CD4-positive, alpha-beta T cell treated with Interleukin-1 beta for 1 hour (primary cell): ENCODE results near the gene NADSYN1.
"Not testable (repeated sequence)": the region's sequence is repeated elsewhere in the genome, so short reads cannot be mapped to it uniquely, and the experiment has no call there.

Source experiments
- DNase-seq, 2 donors: peaks; one replicate each; pipeline ENCODE4 v3.0.0-alpha.2; 2020 to 2022

NADSYN1 gene

GRCh38 chr11:71453037-71453917 lies at the start of gene NADSYN1:
NADSYN1 (plus strand) TSS chr11:71453203; CDS start chr11:71453297, 94 bp downstream.
- DNase-seq, result peak; percentile 93 to 94

- no peak for DNase-seq
Observed at GRCh38 chr11:71404209-71404608, 48.8 kb upstream of the NADSYN1 start.

- DNase-seq, result no peak
Observed at GRCh38 chr11:71406681-71407080, 46.3 kb upstream of the NADSYN1 start.

- no peak for DNase-seq
Observed at GRCh38 chr11:71407356-71407755, 45.6 kb upstream of the NADSYN1 start.

DNA sequence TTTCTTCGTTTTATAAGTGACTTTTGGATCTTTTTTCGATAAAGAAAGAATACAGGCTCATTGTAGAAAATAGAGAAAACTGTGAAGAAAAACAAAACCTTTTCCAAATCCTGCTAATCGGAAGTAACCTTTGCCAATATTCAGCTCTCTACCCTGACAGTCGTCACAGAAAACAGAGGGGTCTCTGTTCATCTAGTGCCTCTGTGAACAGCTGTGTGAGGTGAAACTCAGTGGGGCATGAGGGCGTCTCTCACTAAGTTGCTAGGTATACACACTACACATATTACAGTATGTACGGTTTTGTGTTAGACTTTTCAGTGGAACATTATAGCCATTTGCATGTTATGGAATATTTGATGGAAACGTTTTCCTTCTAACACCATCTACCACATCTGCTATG lies 44.2 kb upstream of the NADSYN1 start:
- DNase-seq, result no peak

- DNase-seq, result no peak
Observed at GRCh38 chr11:71410363-71410966, 42.5 kb upstream of the NADSYN1 start.

DNA sequence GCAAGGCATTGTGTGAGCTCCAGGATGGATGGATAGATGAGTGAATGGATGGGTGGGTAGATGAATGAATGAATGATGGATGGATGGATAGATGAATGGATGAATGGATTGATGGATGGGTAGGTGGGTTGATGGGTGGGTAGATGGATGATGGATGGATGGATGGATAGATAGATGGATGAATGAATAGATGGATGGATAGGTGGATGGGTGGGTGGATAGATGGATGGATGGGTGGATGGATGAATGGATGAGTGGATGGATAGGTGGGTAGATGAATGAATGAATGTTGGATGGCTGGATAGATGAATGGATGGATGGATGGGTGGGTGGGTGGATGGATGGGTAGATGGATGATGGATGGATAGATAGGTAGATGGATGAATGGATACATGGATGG lies 38.4 kb upstream of the NADSYN1 start:
- DNase-seq, result no peak

- peak in 1 of 2 donors; percentile 28 for DNase-seq
Observed at GRCh38 chr11:71418643-71419042, 34.4 kb upstream of the NADSYN1 start.

DNA sequence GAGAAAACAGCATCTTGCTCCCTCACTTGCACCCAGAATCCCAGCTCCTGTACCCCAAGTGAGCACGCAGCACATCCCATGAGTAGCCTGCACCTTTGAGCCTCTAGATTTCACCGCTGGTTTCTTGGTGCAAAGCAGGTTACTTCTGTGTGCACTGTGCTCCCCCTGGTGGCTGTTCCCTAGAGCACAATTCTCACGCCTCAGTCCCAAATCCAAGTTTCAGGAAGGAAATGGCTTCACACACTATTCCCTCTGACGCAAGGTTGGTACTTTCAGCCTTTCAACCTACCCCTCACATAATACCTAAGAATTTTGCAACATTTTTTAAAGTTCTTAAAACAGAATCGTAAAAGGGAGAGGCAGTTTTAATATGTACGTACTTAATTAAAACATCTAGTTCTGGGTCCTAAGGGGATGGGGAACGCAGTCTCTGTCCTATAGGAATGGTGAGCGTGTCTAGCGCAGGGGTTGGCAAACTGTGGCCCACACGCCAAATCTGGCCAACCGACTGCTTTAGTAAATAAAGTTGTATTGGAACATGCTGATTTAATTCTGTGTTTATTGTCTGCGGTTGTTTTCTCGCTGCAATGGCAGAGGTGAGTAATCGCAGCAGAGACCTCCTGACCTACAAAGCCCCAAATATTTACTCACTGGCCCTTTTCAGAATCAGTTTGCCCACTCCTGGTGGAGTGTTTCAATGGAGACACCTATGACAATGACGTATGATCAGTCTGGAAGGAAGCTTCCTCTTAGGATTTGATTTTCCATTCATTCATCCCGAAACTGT lies 32.4 kb upstream of the NADSYN1 start:
- no peak for DNase-seq

GRCh38 chr11:71421392-71421950 lies 31.5 kb upstream of the NADSYN1 start:
- no peak for DNase-seq

GRCh38 chr11:71422318-71422717 lies 30.7 kb upstream of the NADSYN1 start:
- DNase-seq, result not testable (repeated sequence)

DNA sequence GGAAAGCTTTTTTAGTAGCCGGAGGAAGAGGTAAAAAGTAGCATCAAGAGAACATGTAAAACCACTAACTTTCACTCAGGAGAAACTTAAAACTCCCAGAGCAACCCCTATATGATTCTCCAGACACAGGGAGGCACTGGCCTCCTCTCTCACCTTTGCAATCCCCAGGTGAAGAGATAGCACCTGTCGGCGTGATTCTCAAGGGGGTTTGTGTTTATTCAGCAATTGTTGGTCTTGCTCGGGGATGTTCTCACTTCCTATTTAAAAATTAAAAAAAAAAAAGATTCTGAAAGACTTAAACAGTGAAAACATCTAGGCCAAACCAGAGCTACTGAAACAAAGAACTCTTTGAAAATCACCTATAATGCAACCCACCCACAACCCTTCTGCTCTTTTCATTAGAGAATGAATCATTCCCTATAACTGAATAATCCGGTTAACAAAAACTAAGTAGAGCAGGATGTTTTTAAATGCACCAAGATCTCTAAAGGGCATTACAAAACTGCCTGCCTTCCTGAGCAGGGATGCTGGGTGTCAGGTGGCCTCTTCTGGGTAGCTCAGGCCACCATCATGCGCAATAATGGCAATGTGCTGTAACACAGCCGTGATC lies 29.7 kb upstream of the NADSYN1 start:
- no peak for DNase-seq

DNA sequence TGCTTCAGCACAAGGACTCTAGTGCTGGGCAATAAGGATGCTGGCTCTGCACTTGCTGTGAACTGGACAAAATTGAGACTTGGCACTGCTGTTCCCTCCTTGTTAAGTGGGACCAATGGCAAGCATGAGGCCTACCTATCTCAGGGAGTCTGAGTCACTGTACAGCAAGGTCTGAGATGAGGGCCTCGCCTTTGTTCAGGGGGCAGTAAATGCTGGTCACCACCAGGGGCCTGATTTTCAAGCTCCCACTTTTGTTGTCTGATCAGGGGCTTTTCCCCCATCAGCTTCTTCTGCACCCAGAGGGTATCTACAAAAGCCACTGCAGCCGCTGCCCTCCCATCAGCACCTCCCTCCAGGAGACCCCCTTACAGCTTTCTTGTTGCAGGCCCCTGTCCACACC lies 27.6 kb upstream of the NADSYN1 start:
- no peak for DNase-seq

DNA sequence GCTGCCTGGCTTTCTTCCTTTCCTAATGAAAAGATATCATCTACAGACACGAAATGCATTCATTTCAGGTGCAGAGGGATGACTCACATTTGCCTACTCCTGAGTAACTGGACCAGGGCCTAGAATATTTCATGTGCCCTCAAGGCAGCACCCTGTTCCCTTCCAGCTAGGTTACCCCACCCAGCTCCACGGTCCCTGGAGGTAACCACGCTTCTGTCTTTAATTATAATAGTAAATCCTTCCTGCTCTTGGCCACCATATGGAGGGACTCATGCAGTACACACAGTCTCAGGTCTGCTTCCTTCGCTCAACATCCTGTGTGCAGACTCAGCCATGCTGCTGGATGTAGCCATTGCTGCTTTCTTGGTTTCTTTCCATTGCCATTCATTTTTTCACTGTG lies 27.1 kb upstream of the NADSYN1 start:
- no peak for DNase-seq

GRCh38 chr11:71426413-71426812 lies 26.6 kb upstream of the NADSYN1 start:
- no peak for DNase-seq

DNA sequence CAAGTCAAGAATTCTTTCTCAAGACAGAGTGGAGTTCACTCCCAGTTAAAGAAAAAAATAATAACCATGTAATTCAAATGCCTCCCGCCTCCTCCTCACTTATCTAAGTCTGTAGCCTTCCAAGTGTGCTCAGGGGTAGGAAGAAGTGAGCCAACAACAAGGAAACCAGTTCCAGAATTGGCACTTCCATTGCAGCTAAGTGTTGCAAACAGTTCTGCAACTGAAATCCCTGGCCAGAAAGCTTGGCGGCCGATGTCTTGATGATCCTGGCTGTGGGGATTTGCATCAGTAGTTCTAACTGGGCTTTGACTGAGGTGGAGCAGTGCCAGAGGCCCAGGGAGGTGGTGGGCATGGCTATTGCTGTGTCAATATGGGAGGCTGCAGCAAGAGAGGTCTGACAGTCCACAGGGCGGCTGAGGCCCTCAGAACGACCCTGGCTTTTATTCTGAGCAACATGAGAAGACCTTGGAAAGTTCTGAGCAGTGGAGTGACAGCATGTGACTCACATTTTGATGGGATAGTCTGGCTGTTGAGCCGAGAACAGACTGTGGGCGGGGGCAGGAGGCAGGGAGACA lies 24.1 kb upstream of the NADSYN1 start:
- DNase-seq, result no peak

DNA sequence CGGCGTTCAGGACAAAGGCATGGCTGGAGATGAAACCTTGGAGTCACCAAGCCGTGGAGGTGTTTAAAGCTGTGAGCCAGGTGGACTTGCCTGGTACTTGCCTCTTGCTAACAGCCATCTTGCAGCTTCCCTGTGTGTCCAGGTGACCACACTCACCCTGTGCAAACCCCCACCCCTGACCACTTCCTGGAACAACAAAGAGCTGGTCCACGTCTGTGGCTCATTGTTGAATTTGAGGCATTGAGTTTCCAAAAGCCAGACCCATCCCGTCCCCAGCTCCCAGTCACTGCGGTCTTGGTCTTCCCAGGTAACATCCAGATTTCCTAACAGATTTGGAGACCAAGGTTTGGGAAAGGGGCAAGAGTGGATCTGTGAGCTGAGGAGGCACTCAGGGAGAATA lies 23.3 kb upstream of the NADSYN1 start:
- no peak for DNase-seq

- no peak for DNase-seq
Observed at GRCh38 chr11:71430166-71430565, 22.8 kb upstream of the NADSYN1 start.

- DNase-seq, result no peak
Observed at GRCh38 chr11:71431271-71431670, 21.7 kb upstream of the NADSYN1 start.

DNA sequence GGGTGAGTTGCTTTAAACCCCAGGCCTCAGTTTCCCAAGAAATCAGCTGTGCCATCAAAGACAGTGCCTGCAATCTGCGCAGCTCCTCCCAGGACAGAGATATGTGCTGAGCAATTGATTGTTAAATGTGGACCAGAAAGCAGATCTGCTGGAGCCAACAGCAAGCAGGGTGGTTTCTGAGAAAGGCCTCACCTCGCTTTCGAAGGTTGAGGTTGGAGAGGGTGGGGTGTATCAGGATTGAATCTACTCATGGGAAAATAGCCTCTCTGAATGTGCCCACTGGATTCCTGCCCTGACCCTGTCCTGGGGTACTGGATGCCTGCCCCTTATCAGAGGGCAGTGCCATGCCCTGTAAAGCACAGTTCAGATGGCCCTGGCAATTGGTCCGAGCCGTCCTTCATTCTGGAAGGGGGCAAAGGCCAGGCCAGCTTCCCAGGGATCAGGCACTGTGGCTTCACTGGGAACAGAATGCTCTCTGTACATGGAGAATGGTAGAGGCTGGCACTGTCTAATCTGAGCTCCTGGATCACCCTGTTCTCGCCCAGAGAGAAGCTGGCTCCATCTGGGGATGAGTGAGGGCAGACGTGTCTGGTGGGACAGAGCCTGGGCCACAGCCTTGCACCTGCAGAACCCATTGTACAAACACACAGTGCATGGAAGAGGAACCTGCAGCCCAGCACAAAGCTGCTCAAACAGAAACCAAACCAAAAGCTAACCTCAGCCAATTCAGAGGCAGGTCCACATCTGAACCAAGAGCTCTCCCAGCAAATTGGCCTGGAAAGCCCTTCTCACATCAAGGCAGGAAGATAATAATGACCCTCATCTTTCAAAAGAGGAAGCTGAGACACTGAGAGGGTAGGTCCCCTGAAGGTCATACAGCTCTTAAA lies 20.0 kb upstream of the NADSYN1 start:
- no peak for DNase-seq
